Measurements from ENCODE around the gene CLRN3. TPM values are rescaled to one million over a fixed set of nuclear protein-coding genes. Genes with fewer than 3 reads are reported as not detected.

Gene CLRN3
- total RNA-seq, 4 donors from 2014 or later, result not detected

DNA sequence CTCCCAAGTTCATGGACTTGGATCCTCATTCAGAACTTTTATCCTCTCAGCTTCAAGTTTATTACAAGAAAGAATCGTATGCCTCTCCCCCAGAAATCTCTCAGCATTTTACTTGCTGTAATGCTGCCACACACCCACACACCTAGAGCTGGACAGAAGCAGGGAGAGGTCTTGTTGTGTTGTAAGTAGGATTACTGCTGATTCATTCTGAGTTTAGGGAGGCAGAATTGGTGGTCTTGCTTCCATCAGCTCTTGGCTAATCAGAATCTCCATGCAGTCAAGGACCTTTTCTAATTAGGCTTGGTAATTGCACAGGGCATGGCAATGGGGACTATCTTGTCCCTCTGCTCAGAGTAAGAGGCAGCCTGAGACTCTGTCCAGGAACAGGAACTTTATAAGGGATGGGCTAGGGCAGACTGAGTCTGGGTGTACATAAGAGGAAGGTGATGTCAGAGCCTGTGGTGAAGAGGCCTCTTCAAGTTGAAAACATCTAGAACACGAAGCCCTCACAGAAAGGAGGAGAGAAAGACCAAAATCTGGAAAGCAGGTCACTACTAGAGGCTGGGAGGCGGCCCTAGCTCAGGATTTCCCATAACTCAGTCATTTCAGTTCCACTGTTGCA, 7.1 kb upstream of the CLRN3 start:
- H3K27ac ChIP-seq, result peak overlapping the region in 1 of 4 donors; percentile 11
- DNase-seq (ENCODE audit: low spot score in 2 of 2), result no peak
- no peaks in the 10 kb centered on the region for H3K4me1 ChIP-seq
- no peaks in the 10 kb centered on the region for H3K36me3 ChIP-seq
- WGBS, 2 donors, result 54 to 61% methylated on average over 3 of the region's 3 CpGs
- no peak overlapping the region for H3K4me3 ChIP-seq
- H3K27me3 ChIP-seq, result no peaks in the 10 kb centered on the region
- peaks cover 0 to 4% (median 2%) of the 10 kb centered on the region in 4 donors for H3K9me3 ChIP-seq
- TF ChIP-seq POLR2A (IDR thresholded peaks at IDR 0.05) (no peak), EP300 (IDR thresholded peaks at IDR 0.05) (no peak)

- Histone ChIP-seq H3K27me3 (no peaks in the 10 kb centered on the region), H3K27ac (no peak overlapping the region), H3K36me3 (no peaks in the 10 kb centered on the region), H3K9me3 (peaks cover 0 to 4% (median 2%) of the 10 kb centered on the region in 4 donors), H3K4me3 (no peak overlapping the region), H3K4me1 (no peaks in the 10 kb centered on the region)
- WGBS, 2 donors, result 87 to 89% methylated on average over 2 of the region's 2 CpGs
- no peak for DNase-seq (ENCODE audit: low spot score in 2 of 2)
- TF ChIP-seq CTCF (IDR thresholded peaks at IDR 0.05) (no peak), POLR2A (IDR thresholded peaks at IDR 0.05) (no peak), EP300 (IDR thresholded peaks at IDR 0.05) (no peak)
These were observed 4.4 kb upstream of the CLRN3 start for GRCh38 chr10:127897177-127897576.

- no peak overlapping the region for H3K27ac ChIP-seq
- no peak overlapping the region for H3K4me3 ChIP-seq
- no peaks in the 10 kb centered on the region for H3K4me1 ChIP-seq
- TF ChIP-seq CTCF (IDR thresholded peaks at IDR 0.05), result no peak
- DNase-seq (ENCODE audit: low spot score in 2 of 2), result no peak
- H3K27me3 ChIP-seq, result no peaks in the 10 kb centered on the region
- H3K9me3 ChIP-seq, result peaks cover 0 to 4% (median 2%) of the 10 kb centered on the region in 4 donors
- H3K36me3 ChIP-seq, result no peaks in the 10 kb centered on the region
These were observed 3.8 kb upstream of the CLRN3 start for GRCh38 chr10:127896590-127896989.

DNA sequence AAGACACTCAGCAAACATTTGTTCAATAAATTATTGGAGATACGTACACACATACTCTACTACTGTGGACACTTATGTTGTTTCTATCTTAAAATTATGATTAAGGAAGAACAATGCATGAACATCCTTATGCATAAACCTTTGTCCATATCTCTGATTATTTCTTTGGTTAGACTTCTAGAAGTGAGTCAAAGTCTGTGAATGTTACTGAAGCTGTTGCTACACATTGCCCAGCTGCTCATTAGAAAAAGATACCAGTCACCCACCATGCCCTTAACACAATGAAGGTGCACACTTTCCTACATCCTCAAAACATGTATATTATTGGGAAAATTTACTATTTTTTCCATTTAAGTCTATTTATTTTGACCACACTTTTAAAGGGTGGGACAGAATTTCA, 1.4 kb upstream of the CLRN3 start:
- Histone ChIP-seq H3K36me3 (no peaks in the 10 kb centered on the region), H3K4me3 (no peak overlapping the region), H3K9me3 (peaks cover 0 to 4% (median 2%) of the 10 kb centered on the region in 4 donors), H3K4me1 (peaks cover 0 to 14% (median 9%) of the 10 kb centered on the region in 4 donors), H3K27ac (no peak overlapping the region), H3K27me3 (no peaks in the 10 kb centered on the region)
- TF ChIP-seq POLR2A (IDR thresholded peaks at IDR 0.05) (no peak), CTCF (IDR thresholded peaks at IDR 0.05) (no peak), EP300 (IDR thresholded peaks at IDR 0.05) (no peak)
- no peak for DNase-seq (ENCODE audit: low spot score in 2 of 2)
- WGBS, 2 donors, result 86 to 93% methylated on average over 1 of the region's 1 CpG

DNA sequence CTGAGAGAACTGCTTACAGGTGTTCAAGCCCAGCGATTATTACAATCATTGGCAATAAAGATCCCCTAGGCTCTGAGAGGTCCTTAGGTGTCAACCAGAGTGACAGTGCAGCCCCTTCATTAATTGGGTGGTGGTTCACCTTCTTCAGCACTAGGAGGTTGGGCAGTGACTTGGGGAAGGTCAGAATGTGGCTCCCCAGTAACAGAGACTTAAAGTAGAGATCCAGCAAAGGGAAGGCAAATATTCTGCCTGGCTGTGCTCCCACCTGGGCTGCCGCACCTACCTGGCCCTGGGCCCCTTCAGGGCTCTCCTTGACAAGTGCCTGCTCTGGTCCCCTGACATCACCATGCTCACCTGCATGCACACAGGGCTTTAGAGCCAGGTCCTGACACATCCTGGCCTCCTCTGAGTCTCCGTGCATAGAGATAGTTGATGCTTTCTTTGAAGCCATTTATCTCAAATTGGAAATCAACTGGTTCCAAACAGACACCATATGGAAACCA, 1.9 kb downstream of the CLRN3 start:
- DNase-seq (ENCODE audit: low spot score in 2 of 2), result no peak
- Histone ChIP-seq H3K4me1 (peaks cover 0 to 31% (median 14%) of the 10 kb centered on the region in 4 donors), H3K27me3 (no peaks in the 10 kb centered on the region), H3K36me3 (no peaks in the 10 kb centered on the region), H3K27ac (peak overlapping the region in 2 of 4 donors; percentile 40 to 85), H3K4me3 (peak overlapping the region in 1 of 4 donors; percentile 18), H3K9me3 (no peaks in the 10 kb centered on the region)
- no peak for TF ChIP-seq POLR2A (IDR thresholded peaks at IDR 0.05)
- no peak for TF ChIP-seq CTCF (IDR thresholded peaks at IDR 0.05)
- no peak for TF ChIP-seq EP300 (IDR thresholded peaks at IDR 0.05)
- WGBS, 2 donors, result 74 to 87% methylated on average over 3 of the region's 3 CpGs
